Activated naive CD4-positive, alpha-beta T cell treated with anti-CD3 and anti-CD28 coated beads for 36 hours (primary cell): ENCODE measurements around the gene CHSY1. TPM values are rescaled to one million over a fixed set of nuclear protein-coding genes. Genes with fewer than 3 reads are reported as not detected.

Experiments used
- CTCF ChIA-PET: fragments of 350-600 bp; sonication (Branson Sonifier 250); formaldehyde crosslinking; loops from one replicate; lab custom pipeline; 2021; ENCODE audit warnings: antibody characterized with exemption; lab: Charles Lee
- DNase-seq: peaks from one replicate; pipeline ENCODE4 v3.0.0-alpha.2; 2020
- H3K27ac Mint-ChIP-seq: one replicate; pipeline ENCODE4 v1.8.0; 2021; ENCODE audit warnings: mild to moderate bottlenecking, mixed read lengths
- H3K27me3 Mint-ChIP-seq: one replicate; pipeline ENCODE4 v1.8.0; 2021; ENCODE audit warnings: low read depth, mixed read lengths
- H3K36me3 Mint-ChIP-seq: one replicate; pipeline ENCODE4 v1.8.0; 2021; ENCODE audit warnings: low read depth, mixed read lengths
- H3K4me1 Mint-ChIP-seq: one replicate; pipeline ENCODE4 v1.8.0; 2021; ENCODE audit warnings: low read depth, mixed read lengths
- H3K4me3 Mint-ChIP-seq: one replicate; pipeline ENCODE4 v1.8.0; 2021; ENCODE audit warnings: mild to moderate bottlenecking, moderate library complexity, mixed read lengths
- H3K9me3 Mint-ChIP-seq: one replicate; pipeline ENCODE4 v1.8.0; 2021; ENCODE audit warnings: mixed read lengths
- intact Hi-C: fragments of 100-400 bp; cut with micrococcal nuclease; formaldehyde crosslinking; loops from one replicate; pipeline ENCODE4 v1.15.1; 2023
- total RNA-seq, 2 experiments: library from RNA; stranded (reverse); gene quantifications; one replicate each; pipeline ENCODE4 v1.2.3, GENCODE V29; 2021

CHSY1 gene
- total RNA-seq, 2 experiments from 2014 or later = 19.5 to 21.8 TPM

GRCh38 chr15:101170568-101171350 is 81.1 kb downstream of the CHSY1 start:
- Mint-ChIP-seq H3K36me3 (peaks cover 20% of the 10 kb centered on the region), H3K4me1 (peaks cover 24% of the 10 kb centered on the region), H3K27me3 (no peaks in the 10 kb centered on the region), H3K9me3 (peaks cover 13% of the 10 kb centered on the region), H3K27ac (no peak overlapping the region), H3K4me3 (no peak overlapping the region)
- intact Hi-C loops = no loop called here
- CTCF ChIA-PET = no interaction called here
- no peak for DNase-seq

- no peaks in the 10 kb centered on the region for H3K27me3 Mint-ChIP-seq
- no peak overlapping the region for H3K27ac Mint-ChIP-seq
- no peak for DNase-seq
- intact Hi-C loops = loop anchor here (2.0 kb wide), 2 partner anchors 29 to 43 kb away; no protein-coding TSS in a partner anchor
- H3K4me1 Mint-ChIP-seq = peaks cover 23% of the 10 kb centered on the region
- peaks cover 23% of the 10 kb centered on the region for H3K9me3 Mint-ChIP-seq
- no peak overlapping the region for H3K4me3 Mint-ChIP-seq
- H3K36me3 Mint-ChIP-seq = peaks cover 29% of the 10 kb centered on the region
- CTCF ChIA-PET = no interaction called here
Observed at GRCh38 chr15:101169495-101170071, 82.3 kb downstream of the CHSY1 start.

- intact Hi-C loops = loop anchor here (2.0 kb wide), 2 partner anchors 30 to 42 kb away; no protein-coding TSS in a partner anchor
- Mint-ChIP-seq H3K4me3 (no peak overlapping the region), H3K27me3 (no peaks in the 10 kb centered on the region), H3K27ac (no peak overlapping the region), H3K4me1 (peaks cover 23% of the 10 kb centered on the region), H3K36me3 (peaks cover 27% of the 10 kb centered on the region), H3K9me3 (peaks cover 29% of the 10 kb centered on the region)
- no peak for DNase-seq
- CTCF ChIA-PET = interaction anchor here (1.4 kb wide), 1 partner anchor 24 kb away, joined by 3 read pairs; no protein-coding TSS in a partner anchor
Observed at GRCh38 chr15:101168898-101169494, 82.9 kb downstream of the CHSY1 start.

GRCh38 chr15:101168463-101168824 is 83.4 kb downstream of the CHSY1 start:
- Mint-ChIP-seq H3K27me3 (no peaks in the 10 kb centered on the region), H3K27ac (peak overlapping the region; percentile 88), H3K9me3 (peaks cover 31% of the 10 kb centered on the region), H3K4me3 (peak overlapping the region; percentile 58), H3K36me3 (peaks cover 25% of the 10 kb centered on the region), H3K4me1 (peaks cover 23% of the 10 kb centered on the region)
- no peak for DNase-seq
- CTCF ChIA-PET = interaction anchor here (1.1 to 1.4 kb wide), 5 partner anchors 20 to 154 kb away, joined by 3 read pairs; no protein-coding TSS in a partner anchor
- intact Hi-C loops = loop anchor here (2.0 kb wide), 2 partner anchors 30 to 42 kb away; no protein-coding TSS in a partner anchor

GRCh38 chr15:101167753-101168462 is 83.9 kb downstream of the CHSY1 start:
- H3K36me3 Mint-ChIP-seq = peaks cover 25% of the 10 kb centered on the region
- peaks cover 31% of the 10 kb centered on the region for H3K9me3 Mint-ChIP-seq
- H3K27me3 Mint-ChIP-seq = no peaks in the 10 kb centered on the region
- peaks cover 23% of the 10 kb centered on the region for H3K4me1 Mint-ChIP-seq
- CTCF ChIA-PET = interaction anchor here (1.1 to 1.4 kb wide), 6 partner anchors 9 to 154 kb away, joined by 3 to 4 read pairs (median 3); no protein-coding TSS in a partner anchor
- peak overlapping the region; percentile 58 for H3K4me3 Mint-ChIP-seq
- intact Hi-C loops = loop anchor here (2.0 kb wide), 2 partner anchors 31 to 41 kb away; no protein-coding TSS in a partner anchor
- H3K27ac Mint-ChIP-seq = peak overlapping the region; percentile 88
- peak; percentile 93 for DNase-seq

- Mint-ChIP-seq H3K27me3 (no peaks in the 10 kb centered on the region), H3K36me3 (peaks cover 25% of the 10 kb centered on the region), H3K4me1 (peaks cover 23% of the 10 kb centered on the region), H3K4me3 (peak overlapping the region; percentile 58), H3K27ac (peak overlapping the region; percentile 88), H3K9me3 (peaks cover 31% of the 10 kb centered on the region)
- DNase-seq = no peak
- CTCF ChIA-PET = interaction anchor here (0.9 to 1.3 kb wide), 5 partner anchors 10 to 153 kb away, joined by 3 to 4 read pairs (median 3); no protein-coding TSS in a partner anchor
- intact Hi-C loops = no loop called here
Observed at GRCh38 chr15:101167411-101167752, 84.5 kb downstream of the CHSY1 start.

- Mint-ChIP-seq H3K36me3 (peaks cover 25% of the 10 kb centered on the region), H3K4me3 (no peak overlapping the region), H3K9me3 (peaks cover 31% of the 10 kb centered on the region), H3K27ac (no peak overlapping the region), H3K27me3 (no peaks in the 10 kb centered on the region), H3K4me1 (peaks cover 29% of the 10 kb centered on the region)
- intact Hi-C loops = no loop called here
- CTCF ChIA-PET = interaction anchor here (1.2 kb wide), 1 partner anchor 38 kb away, joined by 4 read pairs; no protein-coding TSS in a partner anchor
- no peak for DNase-seq
Observed at GRCh38 chr15:101165905-101166471, 85.9 kb downstream of the CHSY1 start.

GRCh38 chr15:101162701-101163483 is 89.0 kb downstream of the CHSY1 start:
- intact Hi-C loops = no loop called here
- H3K9me3 Mint-ChIP-seq = peaks cover 31% of the 10 kb centered on the region
- H3K27me3 Mint-ChIP-seq = no peaks in the 10 kb centered on the region
- H3K4me1 Mint-ChIP-seq = peaks cover 33% of the 10 kb centered on the region
- peaks cover 25% of the 10 kb centered on the region for H3K36me3 Mint-ChIP-seq
- no peak overlapping the region for H3K4me3 Mint-ChIP-seq
- H3K27ac Mint-ChIP-seq = no peak overlapping the region
- no peak for DNase-seq
- CTCF ChIA-PET = no interaction called here

GRCh38 chr15:101161656-101162055 is 90.2 kb downstream of the CHSY1 start:
- H3K9me3 Mint-ChIP-seq = peaks cover 25% of the 10 kb centered on the region
- H3K27me3 Mint-ChIP-seq = no peaks in the 10 kb centered on the region
- CTCF ChIA-PET = no interaction called here
- intact Hi-C loops = no loop called here
- H3K4me1 Mint-ChIP-seq = peaks cover 25% of the 10 kb centered on the region
- H3K27ac Mint-ChIP-seq = no peak overlapping the region
- peaks cover 18% of the 10 kb centered on the region for H3K36me3 Mint-ChIP-seq
- peak; percentile 64 for DNase-seq
- H3K4me3 Mint-ChIP-seq = no peak overlapping the region

GRCh38 chr15:101159936-101160815 is 91.7 kb downstream of the CHSY1 start:
- peak overlapping the region; percentile 35 for H3K27ac Mint-ChIP-seq
- CTCF ChIA-PET = interaction anchor here (0.6 to 1.6 kb wide), 5 partner anchors 10 to 98 kb away, joined by 3 to 6 read pairs (median 4); no protein-coding TSS in a partner anchor
- peaks cover 12% of the 10 kb centered on the region for H3K9me3 Mint-ChIP-seq
- H3K4me3 Mint-ChIP-seq = no peak overlapping the region
- peaks cover 7% of the 10 kb centered on the region for H3K36me3 Mint-ChIP-seq
- DNase-seq = no peak
- H3K27me3 Mint-ChIP-seq = no peaks in the 10 kb centered on the region
- H3K4me1 Mint-ChIP-seq = peaks cover 25% of the 10 kb centered on the region
- intact Hi-C loops = loop anchor here (1.0 to 2.0 kb wide), 5 partner anchors 23 to 46 kb away; no protein-coding TSS in a partner anchor
